ENCODE measurements around the gene STK10.

GRCh38 chr5:172109749-172110148 is 78.3 kb downstream of the STK10 start:
- TF ChIP-seq CTCF (IDR thresholded peaks at IDR 0.05) (no peak), POLR2A (IDR thresholded peaks at IDR 0.05) (no peak)
